ENCODE data around the gene TLL1. TPM values are rescaled to one million over a fixed set of nuclear protein-coding genes. Genes with fewer than 3 reads are reported as not detected.

The TLL1 gene
- total RNA-seq, 1 experiment from 2014 or later, result not detected

DNA sequence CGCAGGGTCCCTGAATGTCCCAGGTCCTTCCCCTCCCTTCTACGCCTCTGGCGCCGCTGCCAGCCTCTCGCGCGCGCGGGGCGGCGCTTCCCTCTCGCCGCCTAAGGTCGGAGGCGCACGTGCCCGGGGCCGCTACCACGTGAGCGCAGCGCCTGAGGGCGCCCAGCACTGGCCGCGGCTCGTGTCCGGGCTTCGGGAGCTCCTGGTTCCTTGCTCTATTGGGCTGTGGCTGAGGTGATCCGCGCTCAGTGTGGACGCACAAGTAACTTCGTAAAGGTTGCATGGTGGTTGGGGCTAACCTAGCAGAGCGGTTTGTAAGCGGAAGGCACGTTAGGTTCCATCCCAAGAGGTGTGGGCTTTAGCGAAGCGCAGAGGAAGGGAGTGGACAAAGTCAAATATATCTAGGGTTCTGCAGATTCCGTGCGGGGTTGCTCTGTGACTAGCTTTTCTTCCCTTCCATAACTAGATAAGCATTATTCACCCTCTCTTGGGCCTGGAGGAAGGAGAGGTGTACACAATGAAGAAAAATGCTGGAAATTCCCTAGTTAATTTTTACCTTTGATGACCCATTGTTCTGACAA is 1.8 kb downstream of the TLL1 start:
- in situ Hi-C loops (cut with HindIII; ENCODE audit: low pct_unique_long_range_greater_than_20kb, low sequenced_read_pairs), result no loop called here
- no peak for DNase-seq (ENCODE audit: low read depth, low spot score)

- no peak for DNase-seq (ENCODE audit: low read depth, low spot score)
- in situ Hi-C loops (cut with HindIII; ENCODE audit: low pct_unique_long_range_greater_than_20kb, low sequenced_read_pairs), result no loop called here
These were observed 2.4 kb downstream of the TLL1 start for GRCh38 chr4:165875446-165875845.

GRCh38 chr4:165877286-165877685 is 4.2 kb downstream of the TLL1 start:
- DNase-seq (ENCODE audit: low read depth, low spot score), result no peak
- in situ Hi-C loops (cut with HindIII; ENCODE audit: low pct_unique_long_range_greater_than_20kb, low sequenced_read_pairs), result no loop called here

DNA sequence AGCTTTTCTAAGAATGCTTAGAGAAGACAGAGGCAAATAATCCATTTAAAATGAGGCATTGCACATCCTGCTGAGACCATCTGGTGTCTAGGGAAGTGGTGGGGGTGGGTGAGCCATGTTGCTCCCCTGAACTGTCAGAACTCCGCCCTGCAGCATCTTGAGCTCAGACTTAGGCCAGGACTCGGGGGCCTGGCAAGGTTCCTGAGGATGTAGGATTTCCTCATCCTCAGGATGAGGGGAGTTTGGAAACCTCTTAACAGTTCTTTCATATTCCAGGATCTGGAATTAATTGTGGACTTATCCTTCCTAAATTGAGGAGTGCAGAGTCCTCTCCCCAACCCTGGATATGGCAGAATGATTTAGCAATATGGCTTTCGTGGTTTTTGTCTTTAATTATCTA is 6.6 kb downstream of the TLL1 start:
- no peak for DNase-seq (ENCODE audit: low read depth, low spot score)
- in situ Hi-C loops (cut with HindIII; ENCODE audit: low pct_unique_long_range_greater_than_20kb, low sequenced_read_pairs), result no loop called here

DNA sequence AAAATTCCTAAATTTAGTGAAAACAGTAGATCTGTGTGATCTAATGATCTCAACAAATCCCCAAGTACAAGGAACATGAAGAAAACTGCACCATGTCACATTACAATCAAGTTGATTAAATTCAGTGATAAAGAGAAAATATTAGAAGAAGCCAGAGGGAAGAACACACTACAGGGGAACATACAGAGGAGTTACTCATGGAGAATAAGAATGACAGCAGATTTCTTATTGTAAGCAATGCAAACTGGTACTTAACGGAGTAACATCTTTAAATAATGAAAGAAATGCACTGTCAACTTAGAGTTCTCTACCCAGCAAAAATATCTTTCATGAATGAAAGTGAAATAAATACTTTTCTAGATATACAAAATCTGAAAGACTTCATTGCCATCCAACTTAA is 21.1 kb downstream of the TLL1 start:
- in situ Hi-C loops (cut with HindIII; ENCODE audit: low pct_unique_long_range_greater_than_20kb, low sequenced_read_pairs), result no loop called here
- no peak for DNase-seq (ENCODE audit: low read depth, low spot score)

DNA sequence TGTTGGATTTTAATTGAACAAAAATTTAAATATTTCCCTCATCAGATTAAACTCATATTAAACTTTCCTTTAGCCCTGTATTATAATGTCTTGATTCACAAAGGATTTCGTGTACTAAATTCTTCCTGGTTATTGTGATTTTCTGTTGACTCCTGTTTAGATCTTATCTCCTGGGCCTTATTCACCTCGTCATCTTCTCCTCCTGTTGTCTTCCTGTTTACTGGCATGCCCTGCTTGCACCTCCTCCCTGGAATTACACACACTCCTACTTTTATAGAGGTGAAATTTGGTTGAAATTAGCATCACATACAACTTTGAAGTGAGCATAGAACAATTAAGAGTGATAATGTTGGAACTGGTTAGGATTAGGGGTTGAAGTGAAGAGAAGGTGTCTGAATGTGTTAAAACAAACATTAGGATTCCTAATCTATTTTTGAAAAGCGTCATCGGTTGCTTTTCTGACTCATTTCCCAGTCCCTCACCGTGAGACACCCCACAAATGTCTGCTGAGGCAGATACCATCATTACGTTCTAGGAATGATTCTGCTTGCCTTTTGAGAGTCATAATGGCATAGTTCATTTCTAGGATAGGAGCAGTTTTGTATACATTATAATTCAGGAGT is 32.5 kb downstream of the TLL1 start:
- in situ Hi-C loops (cut with HindIII; ENCODE audit: low pct_unique_long_range_greater_than_20kb, low sequenced_read_pairs), result no loop called here
- DNase-seq (ENCODE audit: low read depth, low spot score), result no peak

GRCh38 chr4:165906272-165906671 is 33.2 kb downstream of the TLL1 start:
- DNase-seq (ENCODE audit: low read depth, low spot score), result no peak
- in situ Hi-C loops (cut with HindIII; ENCODE audit: low pct_unique_long_range_greater_than_20kb, low sequenced_read_pairs), result no loop called here

DNA sequence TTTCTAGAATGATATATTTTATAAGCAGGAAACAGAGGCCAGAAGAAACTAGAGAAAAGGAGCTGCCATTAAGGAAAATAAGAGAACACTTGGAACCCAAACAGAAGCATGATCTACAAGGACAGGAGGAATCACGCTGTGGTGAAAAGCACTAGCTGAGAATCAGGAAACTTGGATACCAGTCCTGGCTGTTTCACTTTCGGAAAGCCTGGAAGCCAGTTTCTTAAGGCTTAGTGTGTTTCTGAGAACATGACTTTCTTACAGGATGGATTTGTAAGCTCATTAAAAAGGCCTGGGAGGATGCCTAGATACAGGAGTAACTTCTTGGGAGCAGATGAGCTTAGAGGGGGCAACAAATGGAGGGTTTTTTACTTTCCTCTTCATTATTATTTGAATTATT is 36.9 kb downstream of the TLL1 start:
- in situ Hi-C loops (cut with HindIII; ENCODE audit: low pct_unique_long_range_greater_than_20kb, low sequenced_read_pairs), result no loop called here
- no peak for DNase-seq (ENCODE audit: low read depth, low spot score)

GRCh38 chr4:165915215-165915614 is 42.2 kb downstream of the TLL1 start:
- in situ Hi-C loops (cut with HindIII; ENCODE audit: low pct_unique_long_range_greater_than_20kb, low sequenced_read_pairs), result no loop called here
- DNase-seq (ENCODE audit: low read depth, low spot score), result no peak

- no peak for DNase-seq (ENCODE audit: low read depth, low spot score)
- in situ Hi-C loops (cut with HindIII; ENCODE audit: low pct_unique_long_range_greater_than_20kb, low sequenced_read_pairs), result no loop called here
These were observed 48.5 kb downstream of the TLL1 start for GRCh38 chr4:165921546-165921945.

DNA sequence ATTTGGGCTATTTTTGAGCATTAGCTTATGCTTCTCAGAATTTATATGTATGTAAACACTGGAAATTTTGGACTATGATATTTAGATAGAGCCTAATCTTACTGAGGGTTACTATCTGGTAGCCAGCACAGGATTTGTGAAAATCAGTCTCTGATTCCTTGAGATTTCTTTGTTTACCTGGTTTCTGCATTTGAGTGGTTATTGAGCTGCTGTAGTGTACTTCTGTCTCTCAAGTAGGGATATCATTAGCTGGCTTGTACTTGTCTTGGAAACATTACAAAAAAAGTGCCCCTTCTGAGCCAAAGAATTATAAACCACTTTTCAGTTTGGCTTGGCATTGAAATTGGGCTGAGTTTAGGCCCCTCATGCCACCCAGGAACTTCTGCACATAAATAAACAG is 49.7 kb downstream of the TLL1 start:
- in situ Hi-C loops (cut with HindIII; ENCODE audit: low pct_unique_long_range_greater_than_20kb, low sequenced_read_pairs), result no loop called here
- DNase-seq (ENCODE audit: low read depth, low spot score), result no peak

DNA sequence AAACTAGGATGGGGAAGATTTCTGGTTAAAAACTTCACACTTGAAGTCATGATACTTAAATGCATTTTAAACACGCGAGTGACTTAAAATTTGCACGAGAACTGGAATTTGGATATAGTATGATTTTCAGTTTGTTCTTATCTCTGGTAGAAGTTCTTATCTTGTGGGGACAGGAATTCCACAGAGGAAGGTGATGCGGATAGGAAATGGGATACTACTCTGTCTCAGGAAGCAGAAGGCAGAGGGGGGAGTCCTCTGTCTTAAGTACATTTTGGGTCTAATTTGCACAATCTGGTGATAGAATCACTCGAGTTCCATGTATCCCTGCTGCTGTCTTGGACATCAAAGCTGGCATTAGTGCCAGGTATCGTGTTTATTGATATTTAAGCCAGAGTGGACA is 53.3 kb downstream of the TLL1 start:
- no peak for DNase-seq (ENCODE audit: low read depth, low spot score)
- in situ Hi-C loops (cut with HindIII; ENCODE audit: low pct_unique_long_range_greater_than_20kb, low sequenced_read_pairs), result no loop called here

GRCh38 chr4:165927366-165927765 is 54.3 kb downstream of the TLL1 start:
- in situ Hi-C loops (cut with HindIII; ENCODE audit: low pct_unique_long_range_greater_than_20kb, low sequenced_read_pairs), result no loop called here
- DNase-seq (ENCODE audit: low read depth, low spot score), result no peak

GRCh38 chr4:165927815-165928214 is 54.8 kb downstream of the TLL1 start:
- in situ Hi-C loops (cut with HindIII; ENCODE audit: low pct_unique_long_range_greater_than_20kb, low sequenced_read_pairs), result no loop called here
- DNase-seq (ENCODE audit: low read depth, low spot score), result no peak

- in situ Hi-C loops (cut with HindIII; ENCODE audit: low pct_unique_long_range_greater_than_20kb, low sequenced_read_pairs), result no loop called here
- no peak for DNase-seq (ENCODE audit: low read depth, low spot score)
These were observed 55.6 kb downstream of the TLL1 start for GRCh38 chr4:165928601-165929000.

DNA sequence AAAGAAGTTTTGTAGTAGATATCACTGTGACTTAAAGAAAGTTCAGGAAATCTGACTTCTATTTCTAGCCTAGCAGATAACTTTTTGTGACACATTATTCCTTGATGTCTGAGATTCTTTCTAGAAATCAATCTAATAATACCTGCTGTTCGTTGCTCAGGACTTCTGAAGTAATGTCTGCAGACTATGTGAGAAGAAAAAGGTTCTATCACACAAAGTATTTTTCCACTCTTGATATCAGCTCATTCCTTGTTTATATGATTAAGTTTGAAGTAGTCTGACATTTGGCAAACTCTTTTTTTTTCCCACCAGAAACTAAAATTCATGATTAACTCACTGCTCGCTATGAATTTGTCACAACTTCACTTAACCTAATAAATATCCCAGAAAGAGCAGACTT is 56.6 kb downstream of the TLL1 start:
- in situ Hi-C loops (cut with HindIII; ENCODE audit: low pct_unique_long_range_greater_than_20kb, low sequenced_read_pairs), result no loop called here
- DNase-seq (ENCODE audit: low read depth, low spot score), result no peak

DNA sequence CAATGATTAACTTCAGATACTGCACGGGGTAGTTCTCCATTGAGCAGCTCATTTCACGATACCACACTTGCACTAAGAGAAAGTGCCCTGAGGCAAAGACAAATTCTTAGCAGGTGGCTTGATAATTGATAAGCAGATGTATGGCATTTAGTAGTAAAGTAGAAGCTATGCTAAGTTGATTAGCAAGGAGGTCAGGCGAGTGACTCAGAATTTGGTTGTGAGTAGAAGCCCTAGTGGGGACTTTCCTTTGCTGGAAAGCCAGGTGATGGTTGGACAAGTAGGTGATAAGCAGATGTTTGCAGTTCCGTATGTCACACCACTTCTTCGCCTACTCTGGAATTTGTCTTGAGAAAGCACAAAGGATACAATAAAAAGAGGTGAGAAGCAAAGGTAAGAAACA is 58.7 kb downstream of the TLL1 start:
- in situ Hi-C loops (cut with HindIII; ENCODE audit: low pct_unique_long_range_greater_than_20kb, low sequenced_read_pairs), result no loop called here

DNA sequence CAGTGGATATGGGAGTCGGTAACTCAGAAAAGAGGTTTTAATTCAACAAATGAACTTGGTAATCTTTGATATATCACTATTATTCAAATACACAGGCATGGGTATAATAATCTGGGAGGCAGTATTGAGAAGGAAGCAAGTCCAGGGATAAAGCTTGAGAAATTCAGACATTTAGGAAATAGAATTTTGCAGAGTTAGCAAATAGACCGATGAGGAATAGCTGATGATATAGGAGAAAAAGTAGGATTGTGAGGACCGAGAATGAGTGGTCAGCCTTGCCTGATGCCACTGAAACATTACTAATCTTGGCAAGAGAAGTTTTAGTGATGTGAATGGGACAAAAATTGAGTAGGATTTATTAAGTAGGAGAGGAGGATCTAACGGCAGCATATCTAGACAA is 71.9 kb downstream of the TLL1 start:
- in situ Hi-C loops (cut with HindIII; ENCODE audit: low pct_unique_long_range_greater_than_20kb, low sequenced_read_pairs), result no loop called here
- DNase-seq (ENCODE audit: low read depth, low spot score), result no peak

More for the DNA sequence above, 58.7 kb downstream of the TLL1 start:
- DNase-seq (ENCODE audit: low read depth, low spot score), result no peak

- in situ Hi-C loops (cut with HindIII; ENCODE audit: low pct_unique_long_range_greater_than_20kb, low sequenced_read_pairs), result no loop called here
- no peak for DNase-seq (ENCODE audit: low read depth, low spot score)
These were observed 73.0 kb downstream of the TLL1 start for GRCh38 chr4:165945991-165946390.

GRCh38 chr4:165947019-165947418 is 74.0 kb downstream of the TLL1 start:
- no peak for DNase-seq (ENCODE audit: low read depth, low spot score)
- in situ Hi-C loops (cut with HindIII; ENCODE audit: low pct_unique_long_range_greater_than_20kb, low sequenced_read_pairs), result no loop called here

Measured in SK-MEL-5 (cell line).